IMR-90 (cell line): ENCODE results near the gene BRD1.

ENCODE experiments used
- CEBPB ChIP-seq: IDR thresholded peaks from 2 replicates; pipeline ENCODE4 v1.6.1; 2012; ENCODE audit warnings: low read depth, low read length, improper control_type of control experiment
- MAFK ChIP-seq: IDR thresholded peaks from 2 replicates; pipeline ENCODE4 v1.6.1; 2012; ENCODE audit warnings: low read depth, low read length, improper control_type of control experiment
- MAZ ChIP-seq: IDR thresholded peaks from 2 replicates; pipeline ENCODE4 v1.6.1; 2012; ENCODE audit warnings: low read depth, mild to moderate bottlenecking, low read length, improper control_type of control experiment, moderate library complexity, borderline replicate concordance
- MXI1 ChIP-seq: IDR thresholded peaks from 2 replicates; pipeline ENCODE4 v1.6.1; 2012; ENCODE audit warnings: low read depth, mild to moderate bottlenecking, low read length, moderate library complexity, borderline replicate concordance
- POLR2A ChIP-seq: IDR thresholded peaks from 2 replicates; pipeline ENCODE4 v1.6.1; 2012; ENCODE audit warnings: mild to moderate bottlenecking, low read depth, low read length
- RAD21 ChIP-seq: IDR thresholded peaks from 2 replicates; pipeline ENCODE4 v1.6.1; 2012; ENCODE audit warnings: low read length, improper control_type of control experiment
- RFX5 ChIP-seq: IDR thresholded peaks from 2 replicates; pipeline ENCODE4 v1.8.0; 2012; ENCODE audit warnings: low read depth, mild to moderate bottlenecking, low read length, moderate library complexity
- TF ChIP-seq, protein P1 (sequence below): conservative IDR thresholded peaks from 2 replicates; pipeline ENCODE4 v1.5.1; 2012; ENCODE audit warnings: mild to moderate bottlenecking, low read depth, low read length, improper control_type of control experiment
- TF ChIP-seq, protein P2 (sequence below): fragments of 150-350 bp; IDR thresholded peaks from 2 replicates; pipeline ENCODE4 v1.6.1; 2016; ENCODE audit warnings: low read depth, mild to moderate bottlenecking, low read length, moderate library complexity, borderline replicate concordance
- TF ChIP-seq, protein P3 (sequence below): fragments of 150-350 bp; IDR thresholded peaks from 2 replicates; pipeline ENCODE4 v1.6.1; 2017; ENCODE audit warnings: mild to moderate bottlenecking, antibody characterized with exemption, low read length, low read depth

DNA sequence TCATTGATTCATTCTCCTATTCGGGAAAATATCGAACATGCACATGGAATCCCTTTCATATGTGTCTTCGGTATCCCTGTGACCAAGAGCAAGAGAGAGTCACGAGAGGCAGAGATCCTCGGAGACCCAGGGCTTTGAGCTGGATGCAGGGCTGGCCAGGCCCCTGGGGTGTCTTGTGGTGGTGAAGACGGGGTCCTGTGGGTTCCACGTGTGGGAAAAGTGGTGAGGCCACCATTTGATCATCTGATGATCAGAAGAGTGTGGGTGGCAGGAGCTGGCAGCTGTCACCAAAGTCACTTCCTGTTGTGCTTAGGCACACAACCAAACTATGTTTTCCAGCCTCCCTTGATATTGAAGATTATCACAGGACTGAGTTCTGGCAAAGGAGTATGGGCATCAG, 94.0 kb downstream of the BRD1 start:
- TF ChIP-seq, protein P1, sequence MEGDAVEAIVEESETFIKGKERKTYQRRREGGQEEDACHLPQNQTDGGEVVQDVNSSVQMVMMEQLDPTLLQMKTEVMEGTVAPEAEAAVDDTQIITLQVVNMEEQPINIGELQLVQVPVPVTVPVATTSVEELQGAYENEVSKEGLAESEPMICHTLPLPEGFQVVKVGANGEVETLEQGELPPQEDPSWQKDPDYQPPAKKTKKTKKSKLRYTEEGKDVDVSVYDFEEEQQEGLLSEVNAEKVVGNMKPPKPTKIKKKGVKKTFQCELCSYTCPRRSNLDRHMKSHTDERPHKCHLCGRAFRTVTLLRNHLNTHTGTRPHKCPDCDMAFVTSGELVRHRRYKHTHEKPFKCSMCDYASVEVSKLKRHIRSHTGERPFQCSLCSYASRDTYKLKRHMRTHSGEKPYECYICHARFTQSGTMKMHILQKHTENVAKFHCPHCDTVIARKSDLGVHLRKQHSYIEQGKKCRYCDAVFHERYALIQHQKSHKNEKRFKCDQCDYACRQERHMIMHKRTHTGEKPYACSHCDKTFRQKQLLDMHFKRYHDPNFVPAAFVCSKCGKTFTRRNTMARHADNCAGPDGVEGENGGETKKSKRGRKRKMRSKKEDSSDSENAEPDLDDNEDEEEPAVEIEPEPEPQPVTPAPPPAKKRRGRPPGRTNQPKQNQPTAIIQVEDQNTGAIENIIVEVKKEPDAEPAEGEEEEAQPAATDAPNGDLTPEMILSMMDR: no peak
- TF ChIP-seq, protein P2, sequence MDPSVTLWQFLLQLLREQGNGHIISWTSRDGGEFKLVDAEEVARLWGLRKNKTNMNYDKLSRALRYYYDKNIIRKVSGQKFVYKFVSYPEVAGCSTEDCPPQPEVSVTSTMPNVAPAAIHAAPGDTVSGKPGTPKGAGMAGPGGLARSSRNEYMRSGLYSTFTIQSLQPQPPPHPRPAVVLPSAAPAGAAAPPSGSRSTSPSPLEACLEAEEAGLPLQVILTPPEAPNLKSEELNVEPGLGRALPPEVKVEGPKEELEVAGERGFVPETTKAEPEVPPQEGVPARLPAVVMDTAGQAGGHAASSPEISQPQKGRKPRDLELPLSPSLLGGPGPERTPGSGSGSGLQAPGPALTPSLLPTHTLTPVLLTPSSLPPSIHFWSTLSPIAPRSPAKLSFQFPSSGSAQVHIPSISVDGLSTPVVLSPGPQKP: no peak
- TF ChIP-seq RAD21 (no peak), MAFK (no peak), POLR2A (no peak), MAZ (no peak), CEBPB (no peak), MXI1 (no peak), RFX5 (no peak)
- TF ChIP-seq, protein P3, sequence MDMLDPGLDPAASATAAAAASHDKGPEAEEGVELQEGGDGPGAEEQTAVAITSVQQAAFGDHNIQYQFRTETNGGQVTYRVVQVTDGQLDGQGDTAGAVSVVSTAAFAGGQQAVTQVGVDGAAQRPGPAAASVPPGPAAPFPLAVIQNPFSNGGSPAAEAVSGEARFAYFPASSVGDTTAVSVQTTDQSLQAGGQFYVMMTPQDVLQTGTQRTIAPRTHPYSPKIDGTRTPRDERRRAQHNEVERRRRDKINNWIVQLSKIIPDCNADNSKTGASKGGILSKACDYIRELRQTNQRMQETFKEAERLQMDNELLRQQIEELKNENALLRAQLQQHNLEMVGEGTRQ: no peak
